ENCODE data around the gene AXL. TPM values are rescaled to one million over a fixed set of nuclear protein-coding genes. Genes with fewer than 3 reads are reported as not detected.

Gene AXL
- total and polyA plus RNA-seq, 2 donors (not counting 3 experiments of a cell fraction or from before 2014, with no cell fraction given): 86.9 to 172 TPM

GRCh38 chr19:41294393-41294792, 75.4 kb downstream of the AXL start:
- CTCF ChIA-PET: interaction anchor here (1.4 kb wide), 1 partner anchor 14 kb away, joined by 5 read pairs; no protein-coding TSS in a partner anchor
- H2AFZ ChIP-seq (ENCODE audit: low read depth, low read length): no peak overlapping the region
- no peaks in the 10 kb centered on the region for H4K20me1 ChIP-seq (replicated peaks; ENCODE audit: control insufficient read depth, extremely low read depth, insufficient read depth, low read length)
- dilution Hi-C loops (cut with MboI; ENCODE audit: extremely low pct_ligation_motif_present, low sequenced_read_pairs) (no loop called here), intact Hi-C loops (cut with micrococcal nuclease) (no loop called here)
- DNase-seq (ENCODE audit: low read depth, low spot score) (no peak), FAIRE-seq (no peak)
- peaks cover 4% of the 10 kb centered on the region for H3K79me2 ChIP-seq (ENCODE audit: control insufficient read depth, insufficient read depth, low read length)
- H3K9me1 ChIP-seq (replicated peaks; ENCODE audit: control insufficient read depth, extremely low read depth, insufficient read depth, low read length): no peaks in the 10 kb centered on the region
- H3K36me3 ChIP-seq (ENCODE audit: control insufficient read depth in 2 of 2, extremely low read depth in 1 of 2, insufficient read depth in 2 of 2, low read length in 2 of 2): peaks cover 48 to 79% of the 10 kb centered on the region in 2 experiments
- H3K27me3 ChIP-seq (ENCODE audit: control insufficient read depth in 2 of 2, insufficient read depth in 2 of 2, low read length in 2 of 2): no peaks in the 10 kb centered on the region
- no peaks in the 10 kb centered on the region for H3K9me3 ChIP-seq (replicated peaks; ENCODE audit: control insufficient read depth, insufficient read depth, low read length)
- BruUV-seq (replicated peaks): no TSS peak
- no peaks in the 10 kb centered on the region for H3K4me1 ChIP-seq (ENCODE audit: control insufficient read depth, extremely low read depth, insufficient read depth, low read length)
- no peak overlapping the region for H3K4me3 ChIP-seq (replicated peaks in 1 of 3; ENCODE audit: insufficient read depth in 1 of 3, low read depth in 1 of 3, low read length in 3 of 3)
- POLR2A ChIA-PET: no interaction called here
- TF ChIP-seq EZH2 (IDR thresholded peaks at IDR 0.05; ENCODE audit: borderline replicate concordance, low read depth, low read length, severe bottlenecking): no peak
- TF ChIP-seq POLR2A (IDR thresholded peaks at IDR 0.05; ENCODE audit: low read depth, low read length): no peak
- TF ChIP-seq MYC (IDR thresholded peaks at IDR 0.05; ENCODE audit: low read depth, low read length): no peak
- TF ChIP-seq, protein P1, sequence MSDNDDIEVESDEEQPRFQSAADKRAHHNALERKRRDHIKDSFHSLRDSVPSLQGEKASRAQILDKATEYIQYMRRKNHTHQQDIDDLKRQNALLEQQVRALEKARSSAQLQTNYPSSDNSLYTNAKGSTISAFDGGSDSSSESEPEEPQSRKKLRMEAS (IDR thresholded peaks at IDR 0.05; ENCODE audit: insufficient read depth, insufficient read length): no peak
- TF ChIP-seq GATA2 (IDR thresholded peaks at IDR 0.05; ENCODE audit: insufficient read depth, insufficient read length, low read depth, low read length): no peak
- no peak for TF ChIP-seq POLR2AphosphoS5 (IDR thresholded peaks at IDR 0.05; ENCODE audit: insufficient read depth, low read depth, low read length)
- no peak for TF ChIP-seq JUN (IDR thresholded peaks at IDR 0.05; ENCODE audit: borderline replicate concordance, insufficient read depth, insufficient read length, low read depth)
- TF ChIP-seq, protein P2, sequence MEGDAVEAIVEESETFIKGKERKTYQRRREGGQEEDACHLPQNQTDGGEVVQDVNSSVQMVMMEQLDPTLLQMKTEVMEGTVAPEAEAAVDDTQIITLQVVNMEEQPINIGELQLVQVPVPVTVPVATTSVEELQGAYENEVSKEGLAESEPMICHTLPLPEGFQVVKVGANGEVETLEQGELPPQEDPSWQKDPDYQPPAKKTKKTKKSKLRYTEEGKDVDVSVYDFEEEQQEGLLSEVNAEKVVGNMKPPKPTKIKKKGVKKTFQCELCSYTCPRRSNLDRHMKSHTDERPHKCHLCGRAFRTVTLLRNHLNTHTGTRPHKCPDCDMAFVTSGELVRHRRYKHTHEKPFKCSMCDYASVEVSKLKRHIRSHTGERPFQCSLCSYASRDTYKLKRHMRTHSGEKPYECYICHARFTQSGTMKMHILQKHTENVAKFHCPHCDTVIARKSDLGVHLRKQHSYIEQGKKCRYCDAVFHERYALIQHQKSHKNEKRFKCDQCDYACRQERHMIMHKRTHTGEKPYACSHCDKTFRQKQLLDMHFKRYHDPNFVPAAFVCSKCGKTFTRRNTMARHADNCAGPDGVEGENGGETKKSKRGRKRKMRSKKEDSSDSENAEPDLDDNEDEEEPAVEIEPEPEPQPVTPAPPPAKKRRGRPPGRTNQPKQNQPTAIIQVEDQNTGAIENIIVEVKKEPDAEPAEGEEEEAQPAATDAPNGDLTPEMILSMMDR (IDR thresholded peaks at IDR 0.05; ENCODE audit: extremely low read depth in 1 of 2, insufficient read depth in 1 of 2, low read depth in 1 of 2, low read length in 2 of 2): no peak
- TF ChIP-seq FOS (IDR thresholded peaks at IDR 0.05; ENCODE audit: borderline replicate concordance, insufficient read depth, low read length): no peak
- H3K9ac ChIP-seq (replicated peaks; ENCODE audit: extremely low read depth, insufficient read depth, low read length): no peak overlapping the region
- H3K27ac ChIP-seq (ENCODE audit: insufficient read depth, low read depth, low read length): no peak overlapping the region
- no peak overlapping the region for H3K4me2 ChIP-seq (ENCODE audit: insufficient read depth, low read length)

Data from endothelial cell of umbilical vein (primary cell).